ENCODE measurements around the gene KRT86. TPM values are rescaled to one million over a fixed set of nuclear protein-coding genes. Genes with fewer than 3 reads are reported as not detected.

The KRT86 gene
- total and polyA plus RNA-seq, 2 of the 8 experiments (the other 6 are each of a cell fraction or from before 2014, with no cell fraction given), result 0.12 TPM; not detected in 1

DNA sequence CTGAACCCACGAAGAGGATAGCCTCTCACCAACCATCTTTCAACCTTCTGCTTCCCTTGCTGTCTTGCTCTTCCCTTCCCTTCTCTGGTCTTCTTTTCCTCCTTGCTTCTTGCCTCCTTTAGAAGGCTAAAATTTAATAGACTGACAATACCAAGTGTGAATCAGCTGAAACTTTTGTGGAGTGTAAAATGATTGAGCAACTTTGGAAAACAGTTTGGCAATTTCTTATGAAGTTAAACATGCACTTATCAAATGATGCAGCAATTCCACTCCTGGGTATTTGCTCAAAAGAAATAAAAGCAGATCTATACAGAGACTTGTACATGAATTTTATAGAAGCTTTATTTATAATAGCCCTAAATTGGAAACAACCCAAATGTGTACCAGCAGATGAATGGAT is 3.3 kb upstream of the KRT86 start:
- Histone ChIP-seq H3K36me3 (ENCODE audit: control insufficient read depth in 2 of 4, insufficient read depth in 4 of 4, low read length in 3 of 4) (no peaks in the 10 kb centered on the region), H2BK12ac (ENCODE audit: low read depth, low read length) (no peak overlapping the region), H3K14ac (ENCODE audit: insufficient read length) (no peak overlapping the region), H3K4me1 (replicated peaks in 1 of 4; ENCODE audit: control insufficient read depth in 3 of 4, insufficient read depth in 4 of 4, low read length in 3 of 4) (no peaks in the 10 kb centered on the region), H4K8ac (ENCODE audit: extremely low read depth, insufficient read depth, low read length) (no peak overlapping the region), H3K4me2 (ENCODE audit: insufficient read depth in 1 of 2, low read depth in 2 of 2, low read length in 2 of 2) (no peak overlapping the region), H4K5ac (ENCODE audit: insufficient read length, low read depth, low read length) (no peak overlapping the region), H3K9me3 (ENCODE audit: insufficient read depth in 2 of 2, low read depth in 1 of 2, low read length in 1 of 2) (no peaks in the 10 kb centered on the region), H3K9ac (replicated peaks in 1 of 4; ENCODE audit: extremely low read depth in 1 of 4, low read depth in 3 of 4, low read length in 3 of 4) (no peak overlapping the region; a peak in 1 of 7 replicates), H4K20me1 (replicated peaks in 1 of 2; ENCODE audit: control insufficient read depth in 1 of 2, insufficient read depth in 2 of 2, low read length in 2 of 2) (no peaks in the 10 kb centered on the region), H2AFZ (ENCODE audit: low read length) (no peak overlapping the region), H3K4ac (replicated peaks; ENCODE audit: insufficient read length, low read depth, low read length) (no peak overlapping the region), H3K18ac (ENCODE audit: extremely low read depth, low read length) (no peak overlapping the region), H3K4me3 (ENCODE audit: extremely low read depth in 1 of 4, insufficient read depth in 2 of 4, low read depth in 3 of 4, low read length in 4 of 4) (no peak overlapping the region), H3K56ac (replicated peaks; ENCODE audit: insufficient read length, low read depth, low read length) (no peak overlapping the region), H3K23me2 (ENCODE audit: low read depth, low read length) (no peaks in the 10 kb centered on the region), H2AK5ac (ENCODE audit: low read depth, low read length) (no peak overlapping the region), H3K27ac (ENCODE audit: low read depth, low read length) (no peak overlapping the region), H3K79me1 (ENCODE audit: low read depth, low read length) (no peaks in the 10 kb centered on the region), H2BK20ac (ENCODE audit: low read length) (no peak overlapping the region), H3K79me2 (ENCODE audit: control insufficient read depth in 1 of 2, insufficient read depth in 2 of 2, low read length in 2 of 2) (no peaks in the 10 kb centered on the region), H3K23ac (ENCODE audit: insufficient read length) (no peak overlapping the region), H2BK15ac (ENCODE audit: low read length) (no peak overlapping the region), H3K27me3 (replicated peaks in 1 of 4; ENCODE audit: control insufficient read depth in 3 of 4, extremely low read depth in 1 of 4, insufficient read depth in 3 of 4, low read length in 3 of 4) (no peaks in the 10 kb centered on the region; a peak in 1 of 7 replicates), H2BK5ac (ENCODE audit: low read depth, low read length) (no peak overlapping the region), H2BK120ac (replicated peaks; ENCODE audit: low read depth, low read length) (no peak overlapping the region), H4K91ac (replicated peaks; ENCODE audit: insufficient read length, low read length) (no peak overlapping the region)
- 75% methylated on average over 1 of the region's 1 CpG; no CpG with 5 or more reads in 1 of the 2 experiments for WGBS, 2 experiments (ENCODE audit: extremely low coverage in 1 of 2, insufficient coverage in 1 of 2, insufficient read length in 1 of 2, insufficient replicate concordance in 2 of 2, low coverage in 1 of 2, low lambda C conversion rate in 2 of 2, missing lambda C conversion rate in 1 of 2)
- FAIRE-seq, result no peak
- ChIA-PET CTCF (ENCODE audit: partially characterized antibody) (interaction anchor here (1.1 to 3.0 kb wide), 13 partner anchors 8 to 116 kb away, joined by 3 to 18 read pairs (median 5); no protein-coding TSS in a partner anchor), POLR2A (ENCODE audit: partially characterized antibody) (no interaction called here)
- no peak for DNase-seq (ENCODE audit: low read depth in 1 of 2, low spot score in 2 of 2)
- TF ChIP-seq, protein P1, sequence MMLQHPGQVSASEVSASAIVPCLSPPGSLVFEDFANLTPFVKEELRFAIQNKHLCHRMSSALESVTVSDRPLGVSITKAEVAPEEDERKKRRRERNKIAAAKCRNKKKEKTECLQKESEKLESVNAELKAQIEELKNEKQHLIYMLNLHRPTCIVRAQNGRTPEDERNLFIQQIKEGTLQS (IDR thresholded peaks at IDR 0.05; ENCODE audit: insufficient read depth, low read depth, low read length), result no peak
- no peak for TF ChIP-seq TAF7 (optimal IDR thresholded peaks at IDR 0.05; ENCODE audit: borderline replicate concordance, low read depth, low read length)
- TF ChIP-seq CBX8 (IDR thresholded peaks at IDR 0.05; ENCODE audit: borderline replicate concordance, low read depth, low read length), result no peak
- no peak for TF ChIP-seq ZNF274 (IDR thresholded peaks at IDR 0.05; ENCODE audit: borderline replicate concordance, extremely low read depth, low read length)
- no peak for TF ChIP-seq BACH1 (IDR thresholded peaks at IDR 0.05; ENCODE audit: low read length)
- no peak for TF ChIP-seq CTCF (IDR thresholded peaks at IDR 0.05; ENCODE audit: control extremely low read depth in 1 of 3, insufficient read depth in 1 of 3, low read depth in 1 of 3, low read length in 3 of 3)
